Peyer's patch (tissue), 4 donors: ENCODE data around the gene SLC40A1.

Experiments
- CTCF ChIP-seq, 6 experiments: fragments of 450-650 bp in 4 of 6; fragments of 200-600 bp in 2 of 6; sonication (generic) in 1 of 6; IDR thresholded peaks; one replicate each; pipeline ENCODE4 v1.5.1; 2017 to 2019; ENCODE audit warnings: antibody characterized with exemption in 6 of 6, mild to moderate bottlenecking in 3 of 6, moderate library complexity in 1 of 6
- POLR2A ChIP-seq, 2 donors: fragments of 450-650 bp; IDR thresholded peaks; one replicate each; pipeline ENCODE4 v1.5.1; 2017; ENCODE audit warnings: antibody characterized with exemption in 2 of 2, mild to moderate bottlenecking in 2 of 2, moderate library complexity in 2 of 2

GRCh38 chr2:189618197-189618596 is 37.6 kb upstream of the SLC40A1 start:
- TF ChIP-seq CTCF (IDR thresholded peaks at IDR 0.05) = no peak
- no peak for TF ChIP-seq POLR2A (IDR thresholded peaks at IDR 0.05)
